Panc1 (cell line): ENCODE data around the gene POLD1.

ENCODE experiments used
- POLR2AphosphoS5 ChIP-seq: IDR thresholded peaks from 2 replicates; pipeline ENCODE4 v1.6.1; 2012; ENCODE audit warnings: mild to moderate bottlenecking, low read depth, low read length, moderate library complexity
- REST ChIP-seq, 2 experiments: IDR thresholded peaks; 2 replicates each; pipeline ENCODE4 v1.6.1; 2011 to 2012; ENCODE audit warnings: low read depth in 2 of 2, control low read depth in 1 of 2, low read length in 1 of 2, mild to moderate bottlenecking in 1 of 2, moderate library complexity in 1 of 2; ENCODE audit not compliant: insufficient read depth in 1 of 2
- SIN3A ChIP-seq: IDR thresholded peaks from 2 replicates; pipeline ENCODE4 v1.6.1; 2012; ENCODE audit warnings: low read depth, mild to moderate bottlenecking, low read length, moderate library complexity, borderline replicate concordance; ENCODE audit not compliant: insufficient read depth
- TCF7L2 ChIP-seq: IDR thresholded peaks from 2 replicates; pipeline ENCODE4 v1.6.1; 2011; ENCODE audit warnings: mild to moderate bottlenecking, low read depth, low read length, inconsistent platforms
- TF ChIP-seq, protein P1 (sequence below): fragments of 450-650 bp; IDR thresholded peaks from 2 replicates; pipeline ENCODE4 v1.5.1; 2017; ENCODE audit warnings: mild to moderate bottlenecking

DNA sequence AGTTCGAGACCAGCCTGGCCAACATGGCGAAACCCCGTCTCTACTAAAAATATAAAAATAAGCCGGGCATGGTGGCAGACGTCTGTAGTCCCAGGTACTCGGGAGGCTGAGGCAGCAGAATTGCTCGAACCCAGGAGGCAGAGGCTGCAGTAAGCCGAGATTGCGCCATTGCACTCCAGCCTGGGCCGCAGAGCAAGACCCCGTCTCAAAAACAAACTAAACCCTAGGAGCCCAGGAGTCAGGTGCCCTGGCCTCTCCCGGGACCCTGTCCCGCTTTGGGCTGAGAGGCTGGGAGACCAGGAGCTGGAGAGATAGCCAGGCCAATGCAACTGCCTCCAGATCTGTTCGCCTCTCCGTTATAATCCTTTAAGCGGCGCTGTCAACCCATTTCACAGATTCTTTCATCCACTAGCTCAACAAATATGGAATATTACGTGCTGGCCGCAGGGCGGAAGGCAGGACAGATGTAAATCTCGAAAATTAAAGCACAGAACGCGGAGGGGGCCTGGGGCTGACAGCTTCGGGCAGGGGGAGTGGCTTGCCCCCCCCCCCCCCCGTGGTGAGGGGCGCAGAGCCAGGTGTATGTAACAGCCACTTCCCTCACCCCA is 43.3 kb downstream of the POLD1 start:
- TF ChIP-seq, protein P1, sequence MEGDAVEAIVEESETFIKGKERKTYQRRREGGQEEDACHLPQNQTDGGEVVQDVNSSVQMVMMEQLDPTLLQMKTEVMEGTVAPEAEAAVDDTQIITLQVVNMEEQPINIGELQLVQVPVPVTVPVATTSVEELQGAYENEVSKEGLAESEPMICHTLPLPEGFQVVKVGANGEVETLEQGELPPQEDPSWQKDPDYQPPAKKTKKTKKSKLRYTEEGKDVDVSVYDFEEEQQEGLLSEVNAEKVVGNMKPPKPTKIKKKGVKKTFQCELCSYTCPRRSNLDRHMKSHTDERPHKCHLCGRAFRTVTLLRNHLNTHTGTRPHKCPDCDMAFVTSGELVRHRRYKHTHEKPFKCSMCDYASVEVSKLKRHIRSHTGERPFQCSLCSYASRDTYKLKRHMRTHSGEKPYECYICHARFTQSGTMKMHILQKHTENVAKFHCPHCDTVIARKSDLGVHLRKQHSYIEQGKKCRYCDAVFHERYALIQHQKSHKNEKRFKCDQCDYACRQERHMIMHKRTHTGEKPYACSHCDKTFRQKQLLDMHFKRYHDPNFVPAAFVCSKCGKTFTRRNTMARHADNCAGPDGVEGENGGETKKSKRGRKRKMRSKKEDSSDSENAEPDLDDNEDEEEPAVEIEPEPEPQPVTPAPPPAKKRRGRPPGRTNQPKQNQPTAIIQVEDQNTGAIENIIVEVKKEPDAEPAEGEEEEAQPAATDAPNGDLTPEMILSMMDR, result no peak
- no peak for TF ChIP-seq POLR2AphosphoS5
- TF ChIP-seq TCF7L2, result no peak
- TF ChIP-seq SIN3A, result no peak
- TF ChIP-seq REST (IDR thresholded peaks at IDR 0.05; ENCODE audit: insufficient read depth in 1 of 2, low read depth in 2 of 2, low read length in 1 of 2), result no peak
